HG03280 (cell line): Measurements from ENCODE around the gene MYF5.

Experiments
- ATAC-seq: cut with Tn5 transposase; IDR thresholded peaks from one replicate; pipeline ENCODE4 v1.9.1; 2021; ENCODE audit warnings: mild to moderate bottlenecking, moderate library complexity; ENCODE audit not compliant: unreplicated experiment

The MYF5 gene

GRCh38 chr12:80707126-80707829, 9.4 kb upstream of the MYF5 start, which contains the start of gene MYF6:
Gene MYF6, plus strand, starts transcription at chr12:80707634. Its CDS starts 86 bp downstream, at chr12:80707720.
- no peak for ATAC-seq

GRCh38 chr12:80707830-80708258, 8.9 kb upstream of the MYF5 start:
- no peak for ATAC-seq

- ATAC-seq, result no peak
These were observed 8.3 kb upstream of the MYF5 start for GRCh38 chr12:80708259-80708974.

- ATAC-seq, result no peak
These were observed 7.8 kb upstream of the MYF5 start for GRCh38 chr12:80708975-80709328.

- no peak for ATAC-seq
These were observed 6.6 kb upstream of the MYF5 start for GRCh38 chr12:80709811-80710726.

- ATAC-seq, result no peak
These were observed 5.8 kb upstream of the MYF5 start for GRCh38 chr12:80710727-80711449.

- ATAC-seq, result no peak
These were observed 4.8 kb upstream of the MYF5 start for GRCh38 chr12:80711866-80712265.

GRCh38 chr12:80712866-80713265, 3.8 kb upstream of the MYF5 start:
- ATAC-seq, result no peak

- ATAC-seq, result no peak
These were observed 3.3 kb upstream of the MYF5 start for GRCh38 chr12:80713419-80713818.

GRCh38 chr12:80714055-80714454, 2.7 kb upstream of the MYF5 start:
- ATAC-seq, result no peak

GRCh38 chr12:80714846-80715245, 1.9 kb upstream of the MYF5 start:
- no peak for ATAC-seq

- ATAC-seq, result no peak
These were observed 931 bp upstream of the MYF5 start for GRCh38 chr12:80715713-80716249.

- no peak for ATAC-seq
These were observed 1.1 kb downstream of the MYF5 start for GRCh38 chr12:80717856-80718255.

GRCh38 chr12:80720516-80720915, 3.8 kb downstream of the MYF5 start:
- no peak for ATAC-seq

GRCh38 chr12:80721326-80721725, 4.6 kb downstream of the MYF5 start:
- no peak for ATAC-seq

- no peak for ATAC-seq
These were observed 29.3 kb downstream of the MYF5 start for GRCh38 chr12:80745851-80746505.

- no peak for ATAC-seq
These were observed 31.1 kb downstream of the MYF5 start for GRCh38 chr12:80747800-80748199.

- no peak for ATAC-seq
These were observed 32.7 kb downstream of the MYF5 start for GRCh38 chr12:80749456-80749855.

- ATAC-seq, result no peak
These were observed 35.8 kb downstream of the MYF5 start for GRCh38 chr12:80752464-80752863.

GRCh38 chr12:80754274-80754673, 37.6 kb downstream of the MYF5 start:
- no peak for ATAC-seq
